HG03196 (cell line): ENCODE measurements around the gene RITA1.
"Not testable (repeated sequence)": the region's sequence is repeated elsewhere in the genome, so short reads cannot be mapped to it uniquely, and the experiment has no call there.

Experiments used
- ATAC-seq: cut with Tn5 transposase; IDR thresholded peaks from one replicate; pipeline ENCODE4 v1.9.1; 2021; ENCODE audit not compliant: unreplicated experiment

RITA1 gene, protein sequence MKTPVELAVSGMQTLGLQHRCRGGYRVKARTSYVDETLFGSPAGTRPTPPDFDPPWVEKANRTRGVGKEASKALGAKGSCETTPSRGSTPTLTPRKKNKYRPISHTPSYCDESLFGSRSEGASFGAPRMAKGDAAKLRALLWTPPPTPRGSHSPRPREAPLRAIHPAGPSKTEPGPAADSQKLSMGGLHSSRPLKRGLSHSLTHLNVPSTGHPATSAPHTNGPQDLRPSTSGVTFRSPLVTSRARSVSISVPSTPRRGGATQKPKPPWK

DNA sequence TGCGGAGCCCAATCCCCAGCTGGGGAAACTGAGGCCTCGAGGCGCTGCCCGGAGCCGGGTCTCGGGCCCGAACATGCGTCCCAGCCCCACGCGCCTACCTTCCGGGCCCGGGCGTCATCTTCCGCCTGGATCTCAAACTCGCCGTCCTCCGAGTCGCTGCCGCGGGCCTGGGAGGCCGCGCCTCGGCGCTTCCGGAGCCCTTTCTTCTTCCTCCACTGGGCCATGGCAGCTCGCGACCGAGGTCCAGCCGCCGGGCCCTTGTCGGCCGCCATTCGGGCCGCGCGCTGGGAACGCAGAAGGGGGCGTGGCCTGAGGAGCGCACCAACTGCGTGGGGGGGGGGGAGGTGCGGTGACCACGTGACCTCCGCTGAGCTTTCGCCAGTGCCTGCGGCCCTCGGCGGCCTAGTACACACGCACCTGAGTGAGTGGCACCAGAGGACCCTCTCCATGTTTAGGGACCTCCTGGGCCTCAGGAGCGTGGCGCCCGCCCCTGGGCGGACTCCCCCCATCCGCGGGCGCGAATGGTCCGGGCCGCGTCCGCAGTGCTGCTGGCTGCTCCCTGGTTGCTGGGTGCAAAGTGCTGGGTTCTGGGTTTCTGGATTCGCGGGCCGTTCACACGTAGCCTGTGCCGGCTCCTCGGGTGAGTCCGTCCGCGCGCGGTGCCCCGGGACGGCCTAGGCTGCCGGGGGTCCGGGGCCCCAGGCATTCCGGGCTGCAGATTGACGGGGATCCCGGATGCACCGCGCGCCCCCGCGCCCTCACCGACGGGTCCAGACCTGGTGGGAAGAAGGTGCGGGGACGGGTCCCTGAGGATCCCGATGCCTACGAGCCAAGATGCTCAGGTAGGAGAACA is at the start of gene RITA1, which contains the start of gene DDX54:
RITA1 (plus strand) TSS at position 542 of the 853 bp plus-strand sequence. CDS start 1,026 bp downstream, outside the sequence.
DDX54 (minus strand) TSS at position 299 of the 853 bp plus-strand sequence; CDS start at position 272, 27 bp downstream.
- ATAC-seq, result peak; percentile 49

DNA sequence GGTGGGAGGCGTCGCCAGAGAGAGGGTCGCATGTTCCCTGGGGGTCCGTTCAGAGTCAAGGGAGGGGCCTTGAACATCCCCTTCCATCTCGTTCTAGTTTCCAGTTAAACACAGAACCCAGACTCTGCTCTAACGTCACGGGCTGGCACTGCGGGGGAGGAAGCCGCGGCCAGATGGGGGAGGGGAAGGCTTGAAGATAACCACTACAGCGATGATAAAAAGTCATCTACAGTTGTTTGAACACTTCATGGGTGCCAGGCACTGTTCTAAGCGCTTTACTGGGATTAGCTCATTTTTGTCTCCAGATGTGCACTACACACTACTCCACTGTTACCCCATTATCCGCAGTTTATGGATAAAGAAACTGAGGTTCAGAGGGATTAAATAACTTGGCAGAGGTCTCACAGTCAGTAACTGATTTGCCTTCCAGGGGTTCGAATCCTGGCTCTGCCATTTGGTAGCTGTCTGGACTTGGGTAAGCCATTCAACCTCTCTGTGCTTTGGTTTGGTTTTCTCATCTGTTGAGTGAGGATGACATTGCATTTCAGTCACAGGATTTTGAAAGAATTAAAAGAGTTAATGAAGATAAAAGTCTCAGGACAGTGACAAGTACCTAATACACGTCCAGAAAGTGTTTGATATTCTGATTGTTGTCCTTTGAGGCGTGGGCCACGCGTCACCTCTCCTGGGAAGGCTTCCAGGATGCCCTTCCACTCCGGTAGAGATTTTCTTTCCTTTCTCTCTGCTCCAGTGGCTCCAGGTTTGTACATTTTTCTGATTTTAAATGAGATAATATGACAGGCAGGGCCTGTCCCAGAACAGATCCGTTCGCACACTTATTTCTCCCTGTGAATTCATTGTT is 49.2 kb upstream of the RITA1 start:
- no peak for ATAC-seq

DNA sequence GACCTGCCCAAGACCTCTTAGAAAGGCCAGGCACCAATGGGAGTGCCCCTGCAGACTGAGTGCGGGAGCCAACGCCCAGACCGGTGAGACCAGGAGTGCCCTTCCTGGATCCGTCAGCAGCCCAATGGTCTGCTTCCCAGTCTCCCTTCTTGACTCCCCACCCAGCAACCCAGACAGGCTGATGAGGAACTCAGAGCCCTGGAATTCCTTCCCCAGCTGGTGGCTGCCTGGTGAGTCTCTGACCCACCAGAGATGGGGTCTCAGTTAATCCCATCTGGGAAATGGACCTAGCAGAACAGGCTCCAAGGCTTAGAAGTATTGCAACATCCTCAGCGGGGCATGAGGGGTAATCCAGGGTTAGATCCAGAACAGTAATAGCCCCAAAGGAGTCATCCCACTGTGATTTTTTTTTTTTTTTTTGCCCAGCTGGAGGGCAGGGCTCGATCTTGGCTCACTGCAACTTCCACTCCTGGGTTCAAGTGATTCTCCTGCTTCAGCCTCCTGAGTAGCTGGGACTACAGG is 48.5 kb upstream of the RITA1 start:
- no peak for ATAC-seq

- ATAC-seq, result no peak
Observed at GRCh38 chr12:113137861-113138783, 47.4 kb upstream of the RITA1 start.

- no peak for ATAC-seq
Observed at GRCh38 chr12:113138826-113139225, 46.7 kb upstream of the RITA1 start.

- ATAC-seq, result no peak
Observed at GRCh38 chr12:113140706-113141105, 44.8 kb upstream of the RITA1 start.

DNA sequence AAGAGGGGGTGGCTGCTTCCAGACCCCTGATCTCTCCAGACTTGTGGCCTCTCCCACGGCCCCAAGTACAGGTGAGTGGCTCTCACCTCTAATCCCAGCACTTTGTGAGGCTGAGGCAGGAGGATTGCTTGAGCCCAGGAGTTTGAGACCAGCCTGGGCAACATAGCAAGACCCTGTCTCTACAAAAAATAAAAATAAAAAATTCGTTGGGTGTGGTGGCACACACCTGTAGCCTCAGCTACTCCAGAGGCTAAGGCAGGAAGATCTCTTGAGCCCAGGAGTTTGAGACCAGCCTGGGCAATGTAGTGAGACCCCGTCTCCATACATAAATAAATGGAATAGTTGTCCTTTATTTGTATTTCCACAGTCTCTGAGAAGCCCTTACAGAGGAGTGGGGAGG is 43.8 kb upstream of the RITA1 start:
- ATAC-seq, result not testable (repeated sequence)

DNA sequence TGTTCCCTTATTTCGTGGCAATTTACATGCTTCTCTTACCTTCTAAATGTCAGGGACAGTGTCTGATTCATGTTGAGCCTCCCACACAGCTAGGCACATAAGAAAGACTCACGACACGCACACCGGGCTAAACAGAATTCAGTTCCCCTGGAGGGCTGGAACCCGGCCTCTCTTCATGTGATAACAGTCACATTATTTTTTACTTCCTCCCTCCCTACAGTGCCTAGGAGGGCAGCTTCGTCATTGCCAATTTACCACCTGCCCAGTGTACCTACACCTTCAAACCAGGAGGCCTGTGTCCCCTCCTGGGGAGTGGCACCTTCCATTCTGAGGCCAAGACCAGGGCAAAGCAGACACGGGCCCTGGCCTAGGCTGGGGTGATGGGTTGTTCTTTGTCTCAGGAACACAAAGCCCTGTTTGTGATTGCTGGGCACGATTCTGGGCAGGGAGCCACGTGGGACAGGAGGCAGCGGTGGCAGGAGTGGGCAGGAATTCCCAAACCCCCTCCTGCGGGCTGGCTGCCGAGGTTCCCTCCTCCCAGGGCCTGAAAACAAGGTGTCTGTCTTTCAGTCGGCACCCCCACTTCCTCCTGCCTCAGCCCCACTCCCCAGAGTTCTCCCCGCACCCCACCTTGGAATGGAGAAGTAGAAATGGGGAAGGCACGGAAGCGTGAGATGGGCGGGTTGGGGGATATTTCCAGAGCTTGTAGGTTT is 43.2 kb upstream of the RITA1 start:
- ATAC-seq, result no peak

DNA sequence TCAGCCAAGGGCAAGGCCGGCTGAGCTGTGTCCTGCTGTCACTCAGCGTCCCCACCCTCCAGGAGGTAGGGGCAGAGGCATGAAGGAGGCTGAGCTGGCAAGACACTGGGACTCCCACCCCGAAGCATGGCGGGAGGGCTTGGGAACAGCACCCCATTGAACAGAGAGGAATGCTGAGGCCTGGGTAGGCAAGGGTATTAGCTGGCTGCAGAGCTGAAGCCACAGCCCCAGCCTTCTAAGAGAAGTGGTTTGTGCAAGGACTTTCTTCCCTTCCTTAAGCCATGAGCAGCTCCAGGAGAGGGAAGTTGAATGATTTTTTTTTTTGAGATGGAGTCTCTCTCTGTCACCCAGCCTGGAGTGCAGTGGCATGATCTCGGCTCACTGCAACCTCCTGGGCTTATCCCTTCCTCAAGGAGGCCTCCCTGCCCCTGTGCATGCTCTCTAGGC is 42.6 kb upstream of the RITA1 start:
- ATAC-seq, result no peak

DNA sequence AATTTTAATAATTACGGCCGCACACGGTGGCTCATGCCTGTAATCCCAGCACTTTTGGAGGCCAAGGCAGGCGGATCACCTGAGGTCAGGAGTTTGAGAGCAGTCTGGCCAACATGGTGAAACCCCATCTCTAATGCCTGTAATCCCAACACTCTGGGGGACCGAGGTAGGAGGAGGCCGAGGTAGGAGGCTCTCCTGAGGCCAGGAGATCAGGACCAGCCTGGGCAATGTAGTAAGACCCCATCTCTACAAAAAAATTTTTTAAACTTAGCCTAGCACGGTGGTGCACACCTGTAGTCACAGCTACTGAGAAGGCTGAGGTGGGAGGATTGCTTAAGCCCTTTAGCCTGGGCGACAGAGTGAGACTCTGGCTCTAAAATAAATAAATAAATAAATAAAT is 41.6 kb upstream of the RITA1 start:
- ATAC-seq, result no peak

DNA sequence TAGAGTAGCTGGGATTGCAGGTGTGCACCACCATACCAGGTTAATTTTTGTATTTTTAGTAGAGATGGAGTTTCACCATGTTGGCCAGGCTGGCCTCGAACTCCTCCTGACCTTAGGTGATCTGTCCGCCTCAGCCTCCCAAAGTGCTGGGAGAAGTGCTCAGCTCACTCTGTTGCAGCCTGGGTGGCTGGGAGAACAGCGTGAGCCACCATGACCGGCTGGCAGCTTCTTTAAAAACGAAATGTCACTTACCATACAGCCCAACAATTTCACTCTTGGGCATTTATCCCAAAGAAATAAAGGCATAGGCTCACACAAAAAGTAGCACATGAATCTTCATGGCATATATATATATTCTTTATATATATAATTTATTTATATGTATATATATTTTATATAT is 40.7 kb upstream of the RITA1 start:
- no peak for ATAC-seq

DNA sequence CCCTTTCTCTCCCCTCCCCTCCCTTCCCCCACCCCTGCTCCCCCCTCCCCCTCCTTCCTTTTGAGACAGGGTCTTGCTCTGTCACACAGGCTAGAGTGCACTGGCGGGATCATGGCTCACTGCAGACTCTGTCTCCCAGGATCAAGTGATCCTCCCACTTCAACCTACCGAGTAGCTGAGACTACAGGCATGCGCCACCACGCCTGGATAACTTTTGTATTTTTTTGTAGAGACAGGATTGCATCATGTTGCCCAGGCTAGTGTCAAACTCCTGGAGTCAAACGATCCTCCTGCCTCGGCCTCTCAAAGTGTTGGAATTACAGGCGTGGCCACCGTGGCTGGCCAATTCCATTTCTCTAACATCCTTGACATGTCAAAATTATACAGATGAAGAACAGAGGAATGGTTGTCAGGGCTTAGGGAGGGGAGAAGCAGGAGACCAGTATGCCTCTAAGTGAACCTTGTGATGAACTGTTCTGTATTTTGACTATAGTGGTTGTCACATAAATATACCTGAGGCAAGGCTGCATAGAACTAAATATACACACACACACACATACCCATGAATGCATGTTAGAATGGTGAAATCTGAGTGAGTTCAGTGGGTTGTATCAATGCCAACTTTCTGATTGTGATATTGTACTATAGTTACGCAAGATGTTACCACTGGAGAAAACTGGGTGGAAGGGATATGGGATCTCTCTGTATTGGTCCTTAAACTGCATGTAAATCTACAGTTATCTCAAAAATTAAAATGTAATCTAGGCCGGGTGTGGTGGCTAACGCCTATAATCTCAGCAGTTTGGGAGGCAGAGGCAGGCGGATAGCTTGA is 39.6 kb upstream of the RITA1 start:
- ATAC-seq, result no peak

- ATAC-seq, result no peak
Observed at GRCh38 chr12:113146999-113147398, 38.5 kb upstream of the RITA1 start.

DNA sequence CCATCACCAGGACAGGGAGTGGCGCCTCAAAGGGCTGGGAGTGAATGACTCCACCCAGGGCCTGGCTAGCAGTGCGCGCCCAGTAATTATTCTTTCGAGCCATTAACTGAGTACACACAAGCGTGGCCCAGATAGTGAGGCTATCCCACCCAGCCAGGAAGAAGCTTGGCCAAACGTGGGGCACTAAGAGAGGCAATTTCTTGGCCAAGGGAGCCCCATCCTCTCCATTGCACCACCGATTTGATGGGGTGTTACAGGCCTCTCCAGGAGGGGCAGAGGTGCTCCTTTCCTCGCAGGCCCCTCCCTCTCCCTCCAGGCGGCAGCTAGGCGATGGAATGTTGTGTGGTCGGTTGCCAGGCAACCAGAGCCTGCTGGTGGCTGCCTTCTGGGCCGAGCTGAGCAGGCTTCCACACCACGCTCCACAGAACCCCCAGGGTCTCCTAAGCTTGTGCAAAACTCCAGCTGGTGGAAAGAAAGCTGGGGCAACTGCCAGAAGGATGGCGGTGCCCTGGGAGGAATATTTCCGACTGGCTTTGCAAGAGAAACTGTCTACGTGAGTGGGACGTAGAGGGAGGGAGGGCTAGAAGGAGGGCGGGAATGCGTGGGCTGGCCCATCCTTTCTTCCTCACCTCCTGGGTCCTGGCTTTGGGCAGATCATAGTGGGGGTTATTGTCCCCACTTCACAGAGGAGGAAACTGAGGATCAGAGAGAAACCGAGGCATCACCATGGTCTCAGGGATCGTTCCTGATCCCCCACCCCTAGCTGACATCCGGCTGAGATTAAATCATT is 36.0 kb upstream of the RITA1 start, which contains the start of gene CFAP73:
CFAP73 (plus strand) TSS at position 364 of the 790 bp plus-strand sequence; CDS start at position 498, 134 bp downstream.
- no peak for ATAC-seq

- no peak for ATAC-seq
Observed at GRCh38 chr12:113151655-113152054, 33.9 kb upstream of the RITA1 start.

GRCh38 chr12:113152196-113152834 is 33.2 kb upstream of the RITA1 start:
- ATAC-seq, result no peak
